ENCODE measurements around the gene DLG2.

GRCh38 chr11:84790849-84791427, 836.2 kb downstream of the DLG2 start:
- no peak for TF ChIP-seq CTCF (IDR thresholded peaks at IDR 0.05; ENCODE audit: extremely low read depth in 1 of 2, insufficient read depth in 1 of 2, low read depth in 1 of 2, low read length in 2 of 2)
- TF ChIP-seq EZH2 (IDR thresholded peaks at IDR 0.05; ENCODE audit: borderline replicate concordance, low read depth, low read length, severe bottlenecking), result no peak
- TF ChIP-seq POLR2A (IDR thresholded peaks at IDR 0.05; ENCODE audit: low read depth, low read length), result no peak
- no peak for TF ChIP-seq FOS (IDR thresholded peaks at IDR 0.05; ENCODE audit: borderline replicate concordance, insufficient read depth, low read length)
- TF ChIP-seq POLR2AphosphoS5 (IDR thresholded peaks at IDR 0.05; ENCODE audit: insufficient read depth, low read depth, low read length), result no peak
- no peak for TF ChIP-seq MAX (IDR thresholded peaks at IDR 0.05; ENCODE audit: insufficient read depth, insufficient read length)
- no peak for TF ChIP-seq GATA2 (IDR thresholded peaks at IDR 0.05; ENCODE audit: insufficient read depth, insufficient read length, low read depth, low read length)
- no peak for TF ChIP-seq JUN (IDR thresholded peaks at IDR 0.05; ENCODE audit: borderline replicate concordance, insufficient read depth, insufficient read length, low read depth)
